Activated CD8-positive, alpha-beta T cell treated with anti-CD3 and anti-CD28 coated beads for 36 hours (primary cell): ENCODE measurements around the gene ELP4. TPM values are rescaled to one million over a fixed set of nuclear protein-coding genes. Genes with fewer than 3 reads are reported as not detected.

Experiments used
- ATAC-seq: fragments of 200-7000 bp; cut with Tn5 transposase; one replicate; pipeline ENCODE4 v1.10.0; 2021; ENCODE audit warnings: mild to moderate bottlenecking, moderate library complexity
- CTCF ChIA-PET: fragments of 350-600 bp; sonication (Branson Sonifier 250); formaldehyde crosslinking; loops from one replicate; lab custom pipeline; 2021; ENCODE audit warnings: antibody characterized with exemption; lab: Charles Lee
- POLR2A ChIA-PET: fragments of 350-600 bp; sonication (Branson Sonifier 250); formaldehyde crosslinking; loops from one replicate; lab custom pipeline; 2021; ENCODE audit warnings: antibody characterized with exemption; lab: Charles Lee
- DNase-seq: peaks from one replicate; pipeline ENCODE4 v3.0.0-alpha.2; 2020
- H3K27ac Mint-ChIP-seq: one replicate; pipeline ENCODE4 v1.8.0; 2021; ENCODE audit warnings: mild to moderate bottlenecking, mixed read lengths
- H3K27me3 Mint-ChIP-seq: one replicate; pipeline ENCODE4 v1.8.0; 2021; ENCODE audit warnings: mixed read lengths
- H3K36me3 Mint-ChIP-seq: one replicate; pipeline ENCODE4 v1.8.0; 2021; ENCODE audit warnings: low read depth, mixed read lengths
- H3K4me1 Mint-ChIP-seq: one replicate; pipeline ENCODE4 v1.8.0; 2021; ENCODE audit warnings: low read depth, mixed read lengths
- H3K4me3 Mint-ChIP-seq: one replicate; pipeline ENCODE4 v1.8.0; 2021; ENCODE audit warnings: mild to moderate bottlenecking, moderate library complexity, mixed read lengths
- H3K9me3 Mint-ChIP-seq: one replicate; pipeline ENCODE4 v1.8.0; 2021; ENCODE audit warnings: mixed read lengths
- CTCF ChIP-seq: fragments of 200-600 bp; IDR thresholded peaks from one replicate; pipeline ENCODE4 v1.8.0; 2022; ENCODE audit warnings: antibody characterized with exemption, mild to moderate bottlenecking
- intact Hi-C: fragments of 100-400 bp; cut with micrococcal nuclease; formaldehyde crosslinking; loops from one replicate; pipeline ENCODE4 v1.10.0; 2022
- total RNA-seq, 2 experiments: library from RNA; stranded (reverse); gene quantifications; one replicate each; pipeline ENCODE4 v1.2.3, GENCODE V29; 2021

Gene ELP4
- total RNA-seq, 2 experiments from 2014 or later = 21.1 to 21.6 TPM

- no peaks in the 10 kb centered on the region for H3K9me3 Mint-ChIP-seq
- no peak for TF ChIP-seq CTCF
- H3K27ac Mint-ChIP-seq = no peak overlapping the region
- no peak for ATAC-seq
- ChIA-PET CTCF (interaction anchor here (1.3 kb wide), 1 partner anchor 10 kb away, joined by 3 read pairs; no protein-coding TSS in a partner anchor), POLR2A (no interaction called here)
- H3K27me3 Mint-ChIP-seq = no peaks in the 10 kb centered on the region
- intact Hi-C loops = no loop called here
- no peaks in the 10 kb centered on the region for H3K36me3 Mint-ChIP-seq
- no peak for DNase-seq
- H3K4me3 Mint-ChIP-seq = no peak overlapping the region
- H3K4me1 Mint-ChIP-seq = no peaks in the 10 kb centered on the region
Observed at GRCh38 chr11:31784611-31785010, 275.0 kb downstream of the ELP4 start.

GRCh38 chr11:31786996-31787685 is 277.6 kb downstream of the ELP4 start:
- ChIA-PET POLR2A (no interaction called here), CTCF (interaction anchor here (0.6 kb wide), 1 partner anchor 214 kb away, joined by 3 read pairs; no protein-coding TSS in a partner anchor)
- DNase-seq (no peak), ATAC-seq (no peak)
- no peak for TF ChIP-seq CTCF
- Mint-ChIP-seq H3K36me3 (no peaks in the 10 kb centered on the region), H3K4me1 (no peaks in the 10 kb centered on the region), H3K27me3 (no peaks in the 10 kb centered on the region), H3K9me3 (no peaks in the 10 kb centered on the region), H3K27ac (no peak overlapping the region), H3K4me3 (no peak overlapping the region)
- intact Hi-C loops = no loop called here

GRCh38 chr11:31788085-31788484 is 278.5 kb downstream of the ELP4 start:
- Mint-ChIP-seq H3K4me3 (no peak overlapping the region), H3K27me3 (no peaks in the 10 kb centered on the region), H3K9me3 (no peaks in the 10 kb centered on the region), H3K27ac (no peak overlapping the region), H3K36me3 (no peaks in the 10 kb centered on the region), H3K4me1 (no peaks in the 10 kb centered on the region)
- TF ChIP-seq CTCF = no peak
- DNase-seq (no peak), ATAC-seq (no peak)
- intact Hi-C loops = no loop called here
- CTCF ChIA-PET = interaction anchor here (0.7 kb wide), 1 partner anchor 10 kb away, joined by 3 read pairs; no protein-coding TSS in a partner anchor
- POLR2A ChIA-PET = no interaction called here

- ChIA-PET POLR2A (no interaction called here), CTCF (no interaction called here)
- intact Hi-C loops = no loop called here
- Mint-ChIP-seq H3K27me3 (peaks cover 13% of the 10 kb centered on the region), H3K36me3 (no peaks in the 10 kb centered on the region), H3K27ac (no peak overlapping the region), H3K9me3 (no peaks in the 10 kb centered on the region), H3K4me1 (no peaks in the 10 kb centered on the region), H3K4me3 (no peak overlapping the region)
- ATAC-seq = no peak
- DNase-seq = no peak
- TF ChIP-seq CTCF = no peak
Observed at GRCh38 chr11:31790649-31791048, 281.1 kb downstream of the ELP4 start.

- Mint-ChIP-seq H3K27me3 (peaks cover 25% of the 10 kb centered on the region), H3K4me3 (no peak overlapping the region), H3K27ac (no peak overlapping the region), H3K9me3 (no peaks in the 10 kb centered on the region), H3K4me1 (no peaks in the 10 kb centered on the region), H3K36me3 (no peaks in the 10 kb centered on the region)
- DNase-seq = no peak
- TF ChIP-seq CTCF = no peak
- CTCF ChIA-PET = no interaction called here
- POLR2A ChIA-PET = no interaction called here
- intact Hi-C loops = no loop called here
- ATAC-seq = no peak
Observed at GRCh38 chr11:31792036-31792435, 282.5 kb downstream of the ELP4 start.
